PC-9 (cell line): ENCODE measurements around the gene GNA12.
A peak's percentile ranks its signal among the peaks of the same experiment; 100 is the strongest.

Experiments used
- EZH2 ChIP-seq: fragments of 200-600 bp; sonication (generic); IDR thresholded peaks from 2 replicates; pipeline ENCODE4 v1.8.0; 2017; ENCODE audit warnings: antibody characterized with exemption, low read depth
- TF ChIP-seq, protein P1 (sequence below): fragments of 200-600 bp; sonication (generic); conservative IDR thresholded peaks from 2 replicates; pipeline ENCODE4 v1.6.1; 2017; ENCODE audit warnings: mixed run types, antibody characterized with exemption, mild to moderate bottlenecking, moderate library complexity

DNA sequence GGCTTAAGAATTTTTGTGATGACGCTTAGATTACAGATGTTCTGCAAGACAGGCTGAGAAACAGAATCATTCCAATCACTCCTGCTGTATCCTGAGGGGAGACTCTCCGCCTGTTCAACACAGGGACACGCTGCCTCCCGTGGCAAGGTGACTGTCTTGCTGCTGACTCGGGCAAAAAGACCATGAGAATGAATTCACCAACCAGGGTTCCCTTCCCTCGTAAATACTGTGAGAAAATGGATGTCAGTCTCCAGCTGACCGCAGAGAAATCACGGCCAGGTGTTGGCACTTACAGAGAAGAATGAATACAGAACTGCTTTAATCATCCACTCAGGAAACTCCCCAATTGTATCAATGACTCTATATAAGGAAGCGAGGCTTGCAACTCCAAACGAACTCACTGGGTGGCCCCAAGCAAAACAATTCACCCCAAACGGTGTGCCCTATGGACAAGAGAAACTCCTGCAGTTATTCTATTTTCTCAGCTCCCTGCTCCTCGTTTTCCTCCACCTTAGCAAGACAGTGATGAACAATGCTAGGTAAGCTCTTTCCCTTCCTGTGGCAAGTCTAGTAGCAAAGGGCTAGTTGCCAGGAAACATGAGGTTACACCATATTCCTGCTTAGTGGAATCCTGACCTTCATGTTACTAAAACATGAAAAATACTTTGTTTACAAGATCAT is 22.8 kb downstream of the GNA12 start:
- TF ChIP-seq, protein P1, sequence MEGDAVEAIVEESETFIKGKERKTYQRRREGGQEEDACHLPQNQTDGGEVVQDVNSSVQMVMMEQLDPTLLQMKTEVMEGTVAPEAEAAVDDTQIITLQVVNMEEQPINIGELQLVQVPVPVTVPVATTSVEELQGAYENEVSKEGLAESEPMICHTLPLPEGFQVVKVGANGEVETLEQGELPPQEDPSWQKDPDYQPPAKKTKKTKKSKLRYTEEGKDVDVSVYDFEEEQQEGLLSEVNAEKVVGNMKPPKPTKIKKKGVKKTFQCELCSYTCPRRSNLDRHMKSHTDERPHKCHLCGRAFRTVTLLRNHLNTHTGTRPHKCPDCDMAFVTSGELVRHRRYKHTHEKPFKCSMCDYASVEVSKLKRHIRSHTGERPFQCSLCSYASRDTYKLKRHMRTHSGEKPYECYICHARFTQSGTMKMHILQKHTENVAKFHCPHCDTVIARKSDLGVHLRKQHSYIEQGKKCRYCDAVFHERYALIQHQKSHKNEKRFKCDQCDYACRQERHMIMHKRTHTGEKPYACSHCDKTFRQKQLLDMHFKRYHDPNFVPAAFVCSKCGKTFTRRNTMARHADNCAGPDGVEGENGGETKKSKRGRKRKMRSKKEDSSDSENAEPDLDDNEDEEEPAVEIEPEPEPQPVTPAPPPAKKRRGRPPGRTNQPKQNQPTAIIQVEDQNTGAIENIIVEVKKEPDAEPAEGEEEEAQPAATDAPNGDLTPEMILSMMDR: peak; percentile 26; the same call in 1 of the 2 replicates
- TF ChIP-seq EZH2: no peak
